H9 (cell line): ENCODE measurements around the gene SLC10A4. TPM values are rescaled to one million over a fixed set of nuclear protein-coding genes. Genes with fewer than 3 reads are reported as not detected.

Experiments used
- DNase-seq: peaks from one replicate; pipeline ENCODE4 v3.0.0-alpha.2; 2017
- H2AFZ ChIP-seq: one replicate; pipeline ENCODE4 v1.6.1; 2013; ENCODE audit warnings: mild to moderate bottlenecking, low read length, control low read depth, moderate library complexity
- H2AK5ac ChIP-seq: 2 replicates; pipeline ENCODE4 v1.6.1; 2013; ENCODE audit warnings: low read length, control low read depth, mixed read lengths; ENCODE audit not compliant: insufficient read length
- H2BK120ac ChIP-seq: one replicate; pipeline ENCODE4 v1.6.1; 2013; ENCODE audit warnings: low read depth, mild to moderate bottlenecking, low read length, control low read depth, inconsistent platforms; ENCODE audit not compliant: poor library complexity, severe bottlenecking
- H2BK12ac ChIP-seq: 2 replicates; pipeline ENCODE4 v1.6.1; 2013; ENCODE audit warnings: low read length, control low read depth, mixed read lengths, low read depth; ENCODE audit not compliant: insufficient read length
- H2BK15ac ChIP-seq: 2 replicates; pipeline ENCODE4 v1.6.1; 2013; ENCODE audit warnings: low read depth, low read length, control low read depth
- H2BK20ac ChIP-seq: one replicate; pipeline ENCODE4 v1.6.1; 2013; ENCODE audit warnings: low read depth, mild to moderate bottlenecking, low read length, control low read depth, inconsistent platforms; ENCODE audit not compliant: poor library complexity, severe bottlenecking
- H2BK5ac ChIP-seq: 2 replicates; pipeline ENCODE4 v1.6.1; 2013; ENCODE audit warnings: low read length, control low read depth, mixed read lengths; ENCODE audit not compliant: insufficient read length
- H3K14ac ChIP-seq: 2 replicates; pipeline ENCODE4 v1.6.1; 2013; ENCODE audit warnings: low read length, control low read depth; ENCODE audit not compliant: insufficient read depth
- H3K18ac ChIP-seq: 2 replicates; pipeline ENCODE4 v1.6.1; 2013; ENCODE audit warnings: low read depth, mild to moderate bottlenecking, mixed read lengths, low read length, control low read depth; ENCODE audit not compliant: insufficient read length
- H3K23ac ChIP-seq: 2 replicates; pipeline ENCODE4 v1.6.1; 2013; ENCODE audit warnings: low read length, control low read depth, mixed read lengths, low read depth; ENCODE audit not compliant: insufficient read length
- H3K23me2 ChIP-seq: 2 replicates; pipeline ENCODE4 v1.6.1; 2013; ENCODE audit warnings: low read depth, mild to moderate bottlenecking, mixed read lengths, low read length, control low read depth; ENCODE audit not compliant: insufficient read length, poor library complexity, severe bottlenecking
- H3K27ac ChIP-seq: 2 replicates; pipeline ENCODE4 v1.5.1; 2013; ENCODE audit warnings: low read length, control low read depth, mixed read lengths, low read depth; ENCODE audit not compliant: insufficient read length
- H3K27me3 ChIP-seq: 2 replicates; pipeline ENCODE4 v1.6.1; 2013; ENCODE audit warnings: low read length, control low read depth, inconsistent platforms; ENCODE audit not compliant: insufficient read depth
- H3K4ac ChIP-seq: 2 replicates; pipeline ENCODE4 v1.6.1; 2013; ENCODE audit warnings: low read depth, mild to moderate bottlenecking, control low read depth, inconsistent platforms, low read length, moderate library complexity
- H3K4me1 ChIP-seq: 2 replicates; pipeline ENCODE4 v1.6.1; 2013; ENCODE audit warnings: low read length, control low read depth, inconsistent platforms; ENCODE audit not compliant: insufficient read depth
- H3K4me2 ChIP-seq: 2 replicates; pipeline ENCODE4 v1.6.1; 2013; ENCODE audit warnings: low read length, control low read depth, mixed read lengths; ENCODE audit not compliant: insufficient read length, insufficient read depth
- H3K56ac ChIP-seq: 2 replicates; pipeline ENCODE4 v1.6.1; 2013; ENCODE audit warnings: low read depth, mild to moderate bottlenecking, mixed read lengths, low read length, control low read depth; ENCODE audit not compliant: insufficient read length
- H3K79me1 ChIP-seq: 2 replicates; pipeline ENCODE4 v1.6.1; 2013; ENCODE audit warnings: low read depth, mild to moderate bottlenecking, moderate library complexity, low read length, control low read depth, inconsistent platforms; ENCODE audit not compliant: insufficient read depth, poor library complexity, severe bottlenecking
- H3K79me2 ChIP-seq: 2 replicates; pipeline ENCODE4 v1.6.1; 2013; ENCODE audit warnings: low read length, control low read depth, inconsistent platforms; ENCODE audit not compliant: insufficient read depth
- H3K9ac ChIP-seq: 2 replicates; pipeline ENCODE4 v1.6.1; 2013; ENCODE audit warnings: low read length, control low read depth, mixed read lengths; ENCODE audit not compliant: insufficient read length; ENCODE audit errors: extremely low read depth
- H3K9me3 ChIP-seq: one replicate; pipeline ENCODE4 v1.6.1; 2013; ENCODE audit warnings: low read depth, low read length, inconsistent platforms; ENCODE audit not compliant: control insufficient read depth
- H3T11ph ChIP-seq: one replicate; pipeline ENCODE4 v1.6.1; 2013; ENCODE audit warnings: mild to moderate bottlenecking, low read length, control low read depth, inconsistent platforms
- H4K20me1 ChIP-seq: one replicate; pipeline ENCODE4 v1.6.1; 2013; ENCODE audit not compliant: control insufficient read depth, insufficient read length, insufficient read depth
- H4K5ac ChIP-seq: 2 replicates; pipeline ENCODE4 v1.6.1; 2013; ENCODE audit warnings: low read depth, mild to moderate bottlenecking, mixed read lengths, low read length, control low read depth; ENCODE audit not compliant: insufficient read length
- H4K8ac ChIP-seq: replicated peaks from 2 replicates; pipeline ENCODE4 v1.6.1; 2013; ENCODE audit warnings: low read length, control low read depth, mixed read lengths, low read depth; ENCODE audit not compliant: insufficient read length
- H4K91ac ChIP-seq: 2 replicates; pipeline ENCODE4 v1.6.1; 2013; ENCODE audit warnings: low read depth, mild to moderate bottlenecking, moderate library complexity, mixed read lengths, low read length, control low read depth; ENCODE audit not compliant: insufficient read length
- H3K27ac Mint-ChIP-seq, 3 experiments: 2 replicates in 2 of 3; 3 replicates in 1 of 3; pipeline ENCODE4 v1.8.0; 2020 to 2021; ENCODE audit warnings: mixed read lengths in 3 of 3, mild to moderate bottlenecking in 1 of 3, moderate library complexity in 1 of 3
- H3K27me3 Mint-ChIP-seq: 2 replicates; pipeline ENCODE4 v1.8.0; 2021; ENCODE audit warnings: low read depth, mild to moderate bottlenecking, moderate library complexity, mixed read lengths
- H3K36me3 Mint-ChIP-seq, 3 experiments: 2 replicates in 2 of 3; 3 replicates in 1 of 3; pipeline ENCODE4 v1.8.0; 2020 to 2021; ENCODE audit warnings: low read depth in 3 of 3, mixed read lengths in 3 of 3; ENCODE audit not compliant: insufficient read depth in 1 of 3
- H3K4me1 Mint-ChIP-seq, 2 experiments: 2 replicates each; pipeline ENCODE4 v1.8.0; 2020; ENCODE audit warnings: mixed read lengths in 2 of 2
- H3K4me3 Mint-ChIP-seq, 2 experiments: 2 replicates in 1 of 2; 3 replicates in 1 of 2; pipeline ENCODE4 v1.8.0; 2020 to 2021; ENCODE audit warnings: mild to moderate bottlenecking in 2 of 2, mixed read lengths in 2 of 2, moderate library complexity in 1 of 2
- H3K9me3 Mint-ChIP-seq, 2 experiments: 2 replicates in 1 of 2; 3 replicates in 1 of 2; pipeline ENCODE4 v1.8.0; 2020; ENCODE audit warnings: mild to moderate bottlenecking in 2 of 2, mixed read lengths in 2 of 2, moderate library complexity in 1 of 2
- WGBS: extraction: QIAGEN DNeasy Blood & Tissue Kit; methylation state at CpG from one replicate; pipeline ENCODE4 v1.1.7; 2013; ENCODE audit warnings: missing lambda C conversion rate, low lambda C conversion rate, mixed read lengths; ENCODE audit not compliant: insufficient read length; ENCODE audit errors: extremely low coverage; 5-methylcytosine and 5-hydroxymethylcytosine counted together
- total RNA-seq: library from RNA; stranded (reverse); gene quantifications from 2 replicates; pipeline ENCODE4 v1.2.1, GENCODE V29; 2021
- TF ChIP-seq, protein P1 (sequence below): fragments of 200-600 bp; sonication (generic); conservative IDR thresholded peaks from 3 replicates; pipeline ENCODE4 v1.8.0; 2021; ENCODE audit warnings: antibody characterized with exemption, mild to moderate bottlenecking

SLC10A4 gene
- total RNA-seq, 1 experiment from 2014 or later: 1.7 TPM

DNA sequence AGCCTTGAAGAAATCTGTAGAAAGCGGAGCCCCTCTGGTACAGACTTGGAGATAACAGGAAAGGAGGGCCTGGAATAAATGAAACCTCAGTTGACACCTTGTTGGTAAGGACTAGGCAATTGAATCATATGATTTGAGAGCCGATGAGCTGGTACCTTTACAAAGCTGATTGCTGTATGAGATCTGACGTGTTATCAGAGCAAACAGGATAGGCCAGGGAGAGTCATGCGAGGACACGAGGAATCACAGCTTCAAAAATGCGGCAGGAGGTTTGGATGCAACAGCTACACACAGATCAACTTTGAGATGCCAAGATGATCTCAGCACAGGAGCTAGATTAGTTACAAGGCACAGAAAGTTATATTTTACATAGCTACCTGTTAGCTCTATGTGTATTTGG lies 7.4 kb upstream of the SLC10A4 start:
- H2AK5ac ChIP-seq: no peak overlapping the region
- TF ChIP-seq, protein P1, sequence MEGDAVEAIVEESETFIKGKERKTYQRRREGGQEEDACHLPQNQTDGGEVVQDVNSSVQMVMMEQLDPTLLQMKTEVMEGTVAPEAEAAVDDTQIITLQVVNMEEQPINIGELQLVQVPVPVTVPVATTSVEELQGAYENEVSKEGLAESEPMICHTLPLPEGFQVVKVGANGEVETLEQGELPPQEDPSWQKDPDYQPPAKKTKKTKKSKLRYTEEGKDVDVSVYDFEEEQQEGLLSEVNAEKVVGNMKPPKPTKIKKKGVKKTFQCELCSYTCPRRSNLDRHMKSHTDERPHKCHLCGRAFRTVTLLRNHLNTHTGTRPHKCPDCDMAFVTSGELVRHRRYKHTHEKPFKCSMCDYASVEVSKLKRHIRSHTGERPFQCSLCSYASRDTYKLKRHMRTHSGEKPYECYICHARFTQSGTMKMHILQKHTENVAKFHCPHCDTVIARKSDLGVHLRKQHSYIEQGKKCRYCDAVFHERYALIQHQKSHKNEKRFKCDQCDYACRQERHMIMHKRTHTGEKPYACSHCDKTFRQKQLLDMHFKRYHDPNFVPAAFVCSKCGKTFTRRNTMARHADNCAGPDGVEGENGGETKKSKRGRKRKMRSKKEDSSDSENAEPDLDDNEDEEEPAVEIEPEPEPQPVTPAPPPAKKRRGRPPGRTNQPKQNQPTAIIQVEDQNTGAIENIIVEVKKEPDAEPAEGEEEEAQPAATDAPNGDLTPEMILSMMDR: no peak
- H3K18ac ChIP-seq: no peak overlapping the region
- no peaks in the 10 kb centered on the region for H3K79me2 ChIP-seq
- no peaks in the 10 kb centered on the region; a peak in 1 of 5 replicates for H3K9me3 Mint-ChIP-seq
- no peaks in the 10 kb centered on the region for H3K79me1 ChIP-seq
- H3K14ac ChIP-seq: no peak overlapping the region
- H3K4me3 Mint-ChIP-seq: no peak overlapping the region
- H2BK12ac ChIP-seq: no peak overlapping the region
- no peak overlapping the region for H2BK120ac ChIP-seq
- H3K27ac Mint-ChIP-seq: no peak overlapping the region
- DNase-seq: no peak
- H4K5ac ChIP-seq: no peak overlapping the region
- no peaks in the 10 kb centered on the region for H4K20me1 ChIP-seq
- H3K4ac ChIP-seq: no peak overlapping the region
- no peak overlapping the region for H2AFZ ChIP-seq
- no peak overlapping the region for H3K23ac ChIP-seq
- H3T11ph ChIP-seq: no peak overlapping the region
- no peak overlapping the region for H3K27ac ChIP-seq
- H2BK15ac ChIP-seq: no peak overlapping the region
- H2BK20ac ChIP-seq: no peak overlapping the region
- H3K56ac ChIP-seq: no peak overlapping the region
- H3K27me3 ChIP-seq: no peaks in the 10 kb centered on the region
- no peak overlapping the region for H3K4me2 ChIP-seq
- no peaks in the 10 kb centered on the region for H3K36me3 Mint-ChIP-seq
- H3K23me2 ChIP-seq: no peaks in the 10 kb centered on the region
- H3K9ac ChIP-seq: no peak overlapping the region
- no peaks in the 10 kb centered on the region; the same call in 1 of the 2 replicates for H3K4me1 ChIP-seq
- WGBS: no CpG with 5 or more reads among the region's 6 CpGs
- no peak overlapping the region for H2BK5ac ChIP-seq
- no peak overlapping the region for H4K8ac ChIP-seq
- no peaks in the 10 kb centered on the region for H3K9me3 ChIP-seq
- H4K91ac ChIP-seq: no peak overlapping the region
- H3K27me3 Mint-ChIP-seq: peaks cover 5% of the 10 kb centered on the region
- no peaks in the 10 kb centered on the region for H3K4me1 Mint-ChIP-seq
